HG03103 (cell line): Measurements from ENCODE around the gene PPP1R10.
"Not testable (repeated sequence)": the region's sequence is repeated elsewhere in the genome, so short reads cannot be mapped to it uniquely, and the experiment has no call there.

Experiments
- ATAC-seq: cut with Tn5 transposase; IDR thresholded peaks from one replicate; pipeline ENCODE4 v1.9.1; 2021; ENCODE audit warnings: low read depth; ENCODE audit not compliant: unreplicated experiment

The PPP1R10 gene

DNA sequence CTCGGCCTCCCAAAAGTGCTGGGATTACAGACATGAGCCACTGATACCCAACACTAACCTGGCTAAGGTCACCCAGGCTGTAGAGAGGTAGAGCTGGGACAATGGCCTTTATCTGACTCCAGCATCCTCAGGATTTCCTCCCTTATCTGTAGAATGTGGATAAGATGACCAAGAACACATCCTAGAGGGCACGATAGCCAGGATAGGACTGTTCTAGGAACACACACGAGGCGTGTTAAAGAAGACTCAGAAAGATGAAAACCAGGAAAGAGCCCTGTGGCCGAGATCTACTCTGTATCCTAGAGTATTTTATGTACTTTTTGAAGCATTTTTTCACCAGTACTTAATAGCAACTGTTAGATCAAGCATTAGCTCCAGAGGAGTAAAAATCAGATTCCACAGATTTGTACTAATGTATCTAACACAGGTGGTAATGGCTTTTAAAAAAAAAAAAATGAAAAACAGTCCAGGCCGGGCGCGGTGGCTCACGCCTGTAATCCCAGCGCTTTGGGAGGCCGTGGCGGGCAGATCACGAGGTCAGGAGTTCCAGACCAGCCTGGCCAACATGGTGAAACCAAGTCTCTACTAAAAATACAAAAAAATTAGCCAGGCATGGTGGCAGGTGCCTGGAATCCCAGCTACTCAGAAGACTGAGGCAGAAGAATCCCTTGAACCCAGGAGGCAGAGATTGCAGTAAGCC is 17.3 kb downstream of the PPP1R10 start:
- no peak for ATAC-seq

DNA sequence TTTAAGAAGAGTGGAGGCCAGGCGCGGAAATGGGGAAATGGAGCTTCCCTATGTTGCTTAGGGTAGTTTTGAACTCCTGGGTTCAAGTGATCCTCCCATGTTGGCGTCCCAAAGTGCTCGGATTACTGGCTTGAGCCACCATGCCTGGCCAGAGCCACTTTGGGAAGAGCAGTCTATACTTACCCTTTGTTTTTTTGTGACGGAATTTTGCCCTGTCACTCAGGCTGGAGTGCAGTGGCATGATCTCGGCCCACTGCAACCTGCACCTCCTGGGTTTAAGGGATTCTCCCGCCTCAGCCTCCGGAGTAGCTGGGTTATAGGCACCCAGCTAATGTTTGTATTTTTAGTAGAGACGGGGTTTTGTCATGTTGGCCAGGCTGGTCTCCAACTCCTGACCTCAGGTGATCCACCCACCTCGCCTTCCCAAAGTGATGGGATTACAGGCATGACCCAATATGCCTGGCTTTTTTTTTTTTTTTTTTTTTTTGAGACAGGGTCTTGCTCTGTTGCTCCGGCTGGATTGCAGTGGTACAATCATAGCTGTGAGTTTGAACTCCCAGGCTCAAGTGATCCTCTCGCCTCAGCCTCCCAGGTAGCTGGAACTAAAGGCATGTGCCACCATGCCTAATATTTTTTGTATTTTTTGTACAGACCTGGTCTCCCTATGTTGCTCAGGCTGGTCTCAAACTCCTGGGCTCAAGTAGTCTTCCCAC is 18.0 kb downstream of the PPP1R10 start:
- ATAC-seq: no peak

DNA sequence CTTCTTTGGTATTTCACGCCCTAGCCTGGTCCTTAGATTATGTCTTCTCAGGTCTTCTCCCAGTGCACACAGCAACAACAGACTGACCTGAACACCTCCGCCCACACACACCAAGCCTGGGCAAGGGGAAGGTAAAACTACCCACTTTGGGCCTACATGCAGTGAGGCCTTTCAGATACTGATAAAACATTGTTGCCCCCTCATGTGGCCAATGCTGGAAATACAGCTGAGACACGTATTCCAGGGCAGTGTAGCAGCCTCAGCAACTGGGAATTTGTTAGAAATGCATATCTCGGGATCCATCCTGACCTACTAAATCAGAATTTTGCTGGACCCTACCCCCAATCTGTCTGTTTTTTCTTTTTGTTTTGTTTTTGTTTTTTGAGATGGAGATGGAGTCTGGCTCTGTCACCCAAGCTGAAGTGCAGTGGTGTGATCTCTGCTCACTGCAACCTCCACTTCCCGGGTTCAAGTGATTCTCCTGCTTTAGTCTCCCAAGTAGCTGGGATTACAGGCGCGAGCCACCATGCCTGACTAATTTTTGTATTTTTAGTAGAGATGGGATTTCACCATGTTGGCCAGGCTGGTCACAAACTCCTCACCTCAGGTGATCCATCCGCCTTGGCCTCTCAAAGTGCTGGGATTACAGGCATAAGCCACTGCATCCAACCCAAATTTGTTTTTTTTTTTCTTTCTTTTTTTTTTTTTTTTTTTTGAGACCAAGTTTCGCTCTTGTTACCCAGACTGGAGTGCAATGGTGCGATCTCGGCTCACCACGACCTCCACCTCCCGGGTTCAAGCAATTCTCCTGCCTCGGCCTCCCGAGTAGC is 19.5 kb downstream of the PPP1R10 start:
- ATAC-seq: not testable (repeated sequence)

DNA sequence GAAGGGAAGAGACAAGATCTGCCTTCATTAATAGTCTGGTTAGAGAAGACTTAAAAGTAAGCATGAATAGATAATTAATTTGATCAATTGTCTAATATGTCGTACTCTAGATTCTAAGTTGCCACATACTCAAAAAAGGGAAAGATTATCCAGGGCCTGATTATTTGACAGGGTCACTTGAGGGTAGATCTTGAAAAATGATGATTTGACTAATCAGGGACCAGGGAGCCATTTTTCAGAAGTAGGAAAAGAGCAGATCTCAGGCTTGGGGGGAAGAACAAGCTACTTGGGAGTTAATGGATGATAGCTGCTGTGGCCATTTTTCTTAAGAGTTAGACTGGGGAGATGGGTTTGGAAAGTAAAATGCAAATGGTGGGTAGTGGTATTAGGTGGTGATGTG is 24.8 kb downstream of the PPP1R10 start:
- no peak for ATAC-seq

DNA sequence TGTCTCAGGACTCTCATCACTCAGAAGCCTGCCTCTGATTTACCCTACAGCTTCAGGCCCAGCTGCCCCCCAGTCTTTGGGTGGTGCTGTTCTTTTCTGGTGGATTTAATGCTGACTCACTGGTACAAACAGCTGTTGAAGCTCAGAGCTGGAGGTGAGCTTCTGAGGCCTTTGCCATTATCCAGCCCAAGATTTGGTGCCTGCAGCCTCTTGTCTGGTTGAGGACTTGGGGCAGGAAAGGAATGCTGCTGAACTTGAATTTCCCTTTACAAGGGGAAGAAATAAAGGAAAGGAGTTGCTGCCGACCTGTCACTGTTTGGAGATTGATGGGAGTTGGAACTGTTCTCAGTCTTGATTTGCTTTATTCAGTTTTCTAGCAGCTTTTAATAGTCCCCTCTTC is 26.0 kb downstream of the PPP1R10 start:
- ATAC-seq: no peak

DNA sequence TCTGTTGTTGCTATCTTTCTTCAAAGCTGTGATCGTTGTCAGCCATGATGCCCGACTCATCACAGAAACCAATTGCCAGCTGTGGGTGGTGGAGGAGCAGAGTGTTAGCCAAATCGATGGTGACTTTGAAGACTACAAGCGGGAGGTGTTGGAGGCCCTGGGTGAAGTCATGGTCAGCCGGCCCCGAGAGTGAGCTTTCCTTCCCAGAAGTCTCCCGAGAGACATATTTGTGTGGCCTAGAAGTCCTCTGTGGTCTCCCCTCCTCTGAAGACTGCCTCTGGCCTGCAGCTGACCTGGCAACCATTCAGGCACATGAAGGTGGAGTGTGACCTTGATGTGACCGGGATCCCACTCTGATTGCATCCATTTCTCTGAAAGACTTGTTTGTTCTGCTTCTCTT is 26.5 kb downstream of the PPP1R10 start:
- ATAC-seq: no peak

DNA sequence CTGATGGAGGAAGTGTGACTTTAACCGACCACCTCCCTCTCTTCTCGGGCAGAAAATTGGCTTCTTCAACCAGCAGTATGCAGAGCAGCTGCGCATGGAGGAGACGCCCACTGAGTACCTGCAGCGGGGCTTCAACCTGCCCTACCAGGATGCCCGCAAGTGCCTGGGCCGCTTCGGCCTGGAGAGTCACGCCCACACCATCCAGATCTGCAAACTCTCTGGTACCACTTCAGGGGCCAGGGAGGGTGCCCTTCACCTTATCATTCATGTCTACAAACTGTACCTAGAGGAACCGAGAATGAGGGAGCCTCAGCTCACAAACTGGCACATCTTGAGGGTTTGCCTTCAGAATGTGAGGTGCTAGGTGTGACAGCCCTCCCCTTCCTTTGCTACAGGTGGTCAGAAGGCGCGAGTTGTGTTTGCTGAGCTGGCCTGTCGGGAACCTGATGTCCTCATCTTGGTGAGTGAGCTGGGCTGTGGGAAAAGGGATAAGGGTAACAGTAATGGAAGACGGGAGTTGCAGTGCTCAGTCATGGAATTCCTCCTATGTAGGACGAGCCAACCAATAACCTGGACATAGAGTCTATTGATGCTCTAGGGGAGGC is 27.2 kb downstream of the PPP1R10 start:
- no peak for ATAC-seq

DNA sequence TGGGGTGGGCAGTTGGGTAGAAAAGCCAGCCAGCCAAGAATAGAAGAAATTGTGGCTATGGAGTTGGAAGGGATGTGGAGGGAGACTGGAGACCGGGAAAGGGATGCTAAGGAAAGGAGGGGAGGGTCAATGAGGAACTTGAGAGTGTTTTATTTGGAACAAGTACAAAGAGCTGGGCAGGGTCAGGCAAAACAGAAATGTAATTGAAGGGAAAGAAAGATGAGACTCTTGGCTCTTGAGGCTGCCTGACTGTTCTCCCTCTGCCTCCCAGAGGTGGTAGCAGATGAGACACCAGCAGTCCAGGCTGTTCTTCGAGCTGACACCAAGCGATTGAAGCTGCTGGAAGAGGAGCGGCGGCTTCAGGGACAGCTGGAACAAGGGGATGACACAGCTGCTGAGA is 33.1 kb downstream of the PPP1R10 start:
- ATAC-seq: no peak

DNA sequence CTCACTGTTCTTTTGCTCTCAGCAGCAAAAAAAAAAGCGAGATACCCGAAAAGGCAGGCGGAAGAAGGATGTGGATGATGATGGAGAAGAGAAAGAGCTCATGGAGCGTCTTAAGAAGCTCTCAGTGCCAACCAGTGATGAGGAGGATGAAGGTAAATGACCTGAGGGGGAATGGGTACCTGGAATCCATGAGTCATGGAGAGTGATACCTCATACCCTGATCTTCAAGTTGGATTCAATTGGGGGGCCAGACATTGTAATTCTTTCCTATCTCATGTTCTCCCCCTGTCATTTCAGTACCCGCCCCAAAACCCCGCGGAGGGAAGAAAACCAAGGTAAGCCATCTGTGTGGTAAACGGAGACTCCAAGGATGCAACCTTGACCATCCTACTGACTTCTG is 39.0 kb downstream of the PPP1R10 start:
- ATAC-seq: no peak

DNA sequence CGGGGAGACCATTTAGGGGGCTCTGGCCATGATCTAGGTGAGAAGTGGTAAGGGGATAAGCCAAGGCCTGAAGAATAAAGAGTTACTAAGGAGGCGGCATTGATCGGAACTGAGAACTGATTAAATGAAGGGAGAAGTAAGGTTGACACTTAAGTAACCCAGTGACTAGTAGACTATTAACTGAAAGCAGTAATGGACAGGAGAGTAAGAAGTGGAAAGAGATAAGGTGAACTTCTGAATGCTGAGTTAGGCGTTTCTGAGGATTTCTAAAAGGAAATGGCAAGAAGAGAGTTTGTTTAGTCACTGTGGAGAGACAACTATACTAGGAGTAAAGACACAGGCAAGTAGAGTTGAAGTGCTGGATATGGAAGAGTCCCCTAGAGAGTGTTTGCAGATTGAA is 43.9 kb downstream of the PPP1R10 start:
- no peak for ATAC-seq

DNA sequence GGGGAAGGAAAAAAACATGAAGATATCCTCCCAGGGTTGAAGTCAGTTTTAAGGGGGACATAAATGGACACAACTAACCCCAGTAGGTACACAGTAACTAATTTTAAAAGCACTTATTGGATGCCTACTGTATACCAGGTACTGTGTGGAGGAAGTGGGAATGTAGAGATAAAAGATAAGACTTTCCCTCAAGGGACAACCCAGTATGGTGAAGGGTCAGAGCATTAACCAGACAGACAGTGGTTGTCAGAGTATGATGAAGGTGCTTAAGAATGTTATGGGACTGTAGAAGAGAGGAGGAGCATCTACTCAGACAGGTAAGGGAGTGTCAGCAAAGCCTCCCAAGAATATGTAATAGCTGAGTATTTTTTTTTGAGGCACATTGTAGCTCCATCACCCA is 44.9 kb downstream of the PPP1R10 start:
- ATAC-seq: no peak

DNA sequence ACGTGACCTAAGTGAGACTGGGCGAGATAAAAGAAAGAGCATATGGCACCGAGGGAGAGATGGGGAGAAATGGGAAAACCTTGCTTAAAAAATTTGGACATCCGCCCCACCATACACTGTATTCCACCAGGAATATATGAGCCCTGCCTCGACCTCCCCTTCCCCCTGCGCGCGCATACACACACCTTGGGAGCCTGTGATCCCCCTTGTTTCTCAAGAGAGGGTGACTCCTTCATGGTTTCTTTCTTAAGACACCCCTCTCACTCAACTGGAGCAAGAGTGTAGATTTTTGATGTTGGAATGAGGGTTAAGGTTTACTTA is 45.3 kb downstream of the PPP1R10 start:
- ATAC-seq: no peak

DNA sequence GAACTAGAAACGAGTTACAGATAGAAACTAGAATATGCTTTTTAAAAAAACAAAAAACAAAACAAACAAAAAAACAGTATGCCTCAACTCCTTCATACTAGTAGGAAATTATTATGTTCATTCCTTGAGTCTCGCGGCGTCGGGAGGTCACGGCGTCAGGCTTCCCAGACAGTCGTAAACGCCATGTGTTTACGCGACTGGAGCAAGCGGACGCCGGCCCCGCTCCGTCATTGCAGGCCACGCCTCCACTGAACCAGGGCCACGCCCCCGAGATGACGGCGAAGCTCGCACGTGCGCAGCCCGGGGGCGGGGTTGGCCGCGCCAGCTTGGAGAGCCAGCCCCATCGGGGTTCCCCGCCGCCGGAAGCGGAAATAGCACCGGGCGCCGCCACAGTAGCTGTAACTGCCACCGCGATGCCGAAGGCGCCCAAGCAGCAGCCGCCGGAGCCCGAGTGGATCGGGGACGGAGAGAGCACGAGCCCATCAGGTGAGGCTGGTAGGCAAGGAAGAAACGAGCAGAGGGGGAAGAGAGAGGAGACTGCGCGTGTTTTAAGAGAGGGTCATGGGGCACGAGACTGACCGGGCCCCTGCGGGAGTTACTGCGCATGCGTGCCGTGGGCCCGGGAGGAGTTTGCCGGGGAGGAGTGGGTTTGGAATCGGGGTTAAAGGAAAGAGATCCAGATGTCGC is 45.8 kb downstream of the PPP1R10 start, which contains the start of gene ABCF1:
ABCF1 (plus strand) TSS at position 368 of the 687 bp plus-strand sequence; CDS start at position 414, 46 bp downstream.
- peak; percentile 88 for ATAC-seq

DNA sequence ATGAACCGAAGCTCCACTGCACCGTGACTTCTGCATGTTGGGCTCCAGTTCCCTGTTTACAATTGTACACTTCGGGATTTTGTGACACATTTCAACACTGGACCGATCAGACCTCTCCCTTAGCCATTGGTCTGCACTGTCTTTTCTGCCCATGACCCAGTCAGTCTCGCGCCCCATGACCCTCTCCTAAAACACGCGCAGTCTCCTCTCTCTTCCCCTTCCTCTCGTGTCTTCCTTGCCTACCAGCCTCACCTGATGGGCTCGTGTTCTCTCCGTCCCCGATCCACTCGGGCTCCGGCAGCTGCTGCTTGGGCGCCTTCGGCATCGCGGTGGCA is 46.3 kb downstream of the PPP1R10 start:
- peak; percentile 13 for ATAC-seq

DNA sequence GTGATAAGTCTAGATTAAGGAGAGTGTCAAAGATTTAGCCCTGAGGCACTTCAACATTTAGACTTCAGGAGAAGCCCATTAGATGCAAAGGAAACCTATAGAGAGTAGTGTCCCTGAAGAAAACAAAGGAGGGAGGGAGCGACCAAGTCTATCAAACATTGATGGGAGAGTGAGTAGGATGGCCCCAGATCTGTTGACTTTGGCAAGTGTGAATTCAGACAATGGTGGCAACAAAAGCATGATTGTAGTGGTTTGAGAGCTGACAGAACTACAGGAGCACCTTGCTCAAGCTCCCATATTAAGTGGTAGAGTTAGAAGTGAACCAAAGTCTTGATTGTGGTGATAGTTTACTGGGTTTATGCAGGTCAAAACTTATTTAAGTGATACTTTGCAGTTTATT is 46.8 kb downstream of the PPP1R10 start:
- no peak for ATAC-seq

DNA sequence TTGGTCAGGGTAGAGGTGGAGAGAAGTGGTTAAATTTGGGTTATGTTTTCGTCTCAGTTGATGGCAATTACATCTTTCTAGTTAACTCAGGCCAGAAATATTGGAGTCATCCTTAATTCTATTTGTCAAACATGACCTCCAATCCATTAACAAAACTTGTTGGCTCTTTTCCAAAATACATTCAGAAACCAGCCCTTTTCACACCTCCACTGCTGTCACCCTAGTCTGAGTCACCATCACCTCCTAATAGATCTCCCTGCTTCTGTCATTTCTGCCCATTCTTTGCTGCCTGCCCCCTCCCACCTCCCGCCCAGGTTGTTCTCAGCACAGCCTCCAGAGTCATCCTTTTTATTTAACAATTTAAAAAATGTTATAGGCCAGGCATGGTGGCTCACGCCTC is 48.8 kb downstream of the PPP1R10 start:
- ATAC-seq: no peak

DNA sequence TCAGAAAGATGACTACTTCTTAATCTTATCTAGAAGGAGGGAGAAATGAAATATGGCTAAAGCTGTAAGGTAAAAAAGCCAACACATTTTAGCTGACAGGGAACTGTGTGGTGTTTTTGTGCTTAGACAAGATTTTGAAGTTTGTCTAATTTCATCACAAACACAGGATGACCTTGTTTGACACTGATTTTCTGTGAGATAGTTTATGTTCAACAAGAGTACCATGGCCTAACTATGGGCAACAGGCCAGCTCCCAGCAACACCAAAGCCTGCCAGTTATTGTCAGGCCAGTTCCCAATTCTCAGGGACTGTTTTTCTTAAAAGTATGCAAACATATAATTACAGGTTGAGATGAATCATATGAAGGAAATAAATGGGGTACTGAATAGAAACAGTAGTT is 51.3 kb downstream of the PPP1R10 start:
- no peak for ATAC-seq

DNA sequence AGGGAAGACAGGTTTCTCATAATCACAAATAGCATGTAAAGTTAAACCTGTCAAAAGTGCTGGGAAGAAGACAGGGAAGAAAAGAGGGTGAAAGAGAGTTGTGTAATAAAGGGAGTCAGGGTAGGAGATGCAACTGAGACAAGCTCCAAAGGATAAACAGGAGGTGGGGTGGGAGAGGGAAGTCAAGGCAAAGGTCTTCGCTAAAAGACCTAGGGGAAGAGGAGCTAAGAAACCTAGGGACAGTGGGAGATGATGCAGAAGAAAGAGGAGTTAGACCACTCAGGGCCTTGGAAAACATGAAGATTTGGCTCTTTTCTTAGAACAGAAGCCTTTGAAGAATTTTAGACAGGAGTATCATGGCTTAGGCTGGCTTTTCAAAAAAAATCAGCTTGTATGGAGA is 52.9 kb downstream of the PPP1R10 start:
- no peak for ATAC-seq

DNA sequence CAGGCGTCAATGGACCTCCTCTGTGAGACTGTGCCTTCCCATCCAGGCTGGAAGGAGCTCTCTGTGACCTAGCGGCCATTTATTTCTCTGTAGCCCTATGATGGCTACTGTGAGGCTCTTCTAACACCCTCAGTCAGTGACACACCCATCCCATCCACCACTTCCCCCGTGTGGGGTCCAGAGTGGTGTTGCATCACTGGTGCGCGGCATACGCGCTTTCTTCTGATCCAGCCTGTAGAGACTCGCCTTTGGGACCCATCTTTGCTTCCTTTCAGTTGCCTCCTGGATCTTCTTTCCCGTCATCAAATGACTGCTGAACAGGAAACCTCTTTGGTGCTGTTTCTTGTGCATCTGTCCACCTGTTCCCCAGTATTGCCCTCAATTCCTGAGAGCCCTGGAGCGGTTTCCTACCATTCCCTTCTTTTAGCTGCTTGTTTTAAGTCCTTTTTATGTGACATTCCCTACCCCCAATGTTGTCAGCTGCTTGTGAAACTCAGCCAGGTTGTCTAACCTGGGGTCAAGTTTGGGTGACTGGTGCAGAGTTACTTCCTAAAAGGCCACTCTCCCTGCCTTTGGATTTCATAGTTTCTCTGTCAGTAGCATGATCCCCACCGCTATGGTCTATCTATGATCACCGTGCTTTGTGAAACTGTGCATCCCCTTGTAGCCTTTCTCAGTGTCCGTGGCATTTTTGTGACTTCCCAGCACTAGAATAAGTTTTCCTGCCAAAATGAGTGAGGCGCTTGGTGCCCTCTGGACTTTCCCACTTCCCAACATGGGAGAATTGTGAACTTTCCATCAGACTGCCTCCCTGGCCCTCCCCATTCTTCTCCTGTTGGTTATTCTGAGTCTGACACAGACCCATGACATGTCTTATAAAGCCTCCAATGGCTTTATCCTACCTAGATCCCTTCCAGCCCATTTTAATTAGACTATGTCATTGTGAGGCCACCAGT is 54.3 kb downstream of the PPP1R10 start:
- ATAC-seq: no peak

DNA sequence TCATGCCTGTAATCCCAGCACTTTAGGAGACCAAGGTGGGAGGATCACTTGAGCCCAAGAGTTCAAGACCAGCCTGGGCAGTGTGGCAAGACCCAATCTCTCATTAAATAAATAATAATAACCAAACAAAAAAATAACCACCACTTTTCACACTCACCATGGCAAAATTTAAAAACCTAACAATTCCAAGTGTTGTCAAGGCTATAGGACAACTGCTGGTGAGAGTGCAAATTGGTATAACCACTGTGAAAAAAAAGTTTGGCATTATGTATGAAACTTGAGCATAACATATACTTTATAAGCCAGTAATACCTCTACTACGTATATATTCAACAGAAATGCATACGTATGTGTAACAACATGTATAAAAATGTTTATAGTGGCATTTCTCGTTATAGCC is 56.1 kb downstream of the PPP1R10 start:
- no peak for ATAC-seq
